Activated naive CD4-positive, alpha-beta T cell treated with anti-CD3 and anti-CD28 coated beads, Interleukin-2, amount 50 U/mL, for 16 hours (primary cell): ENCODE measurements around the gene RAPGEF2.
"Not testable (repeated sequence)": the region's sequence is repeated elsewhere in the genome, so short reads cannot be mapped to it uniquely, and the experiment has no call there.

Experiments
- DNase-seq: peaks from one replicate; pipeline ENCODE4 v3.0.0-alpha.2; 2020

RAPGEF2 gene

GRCh38 chr4:159284733-159285132 lies 181.9 kb downstream of the RAPGEF2 start:
- DNase-seq = no peak

DNA sequence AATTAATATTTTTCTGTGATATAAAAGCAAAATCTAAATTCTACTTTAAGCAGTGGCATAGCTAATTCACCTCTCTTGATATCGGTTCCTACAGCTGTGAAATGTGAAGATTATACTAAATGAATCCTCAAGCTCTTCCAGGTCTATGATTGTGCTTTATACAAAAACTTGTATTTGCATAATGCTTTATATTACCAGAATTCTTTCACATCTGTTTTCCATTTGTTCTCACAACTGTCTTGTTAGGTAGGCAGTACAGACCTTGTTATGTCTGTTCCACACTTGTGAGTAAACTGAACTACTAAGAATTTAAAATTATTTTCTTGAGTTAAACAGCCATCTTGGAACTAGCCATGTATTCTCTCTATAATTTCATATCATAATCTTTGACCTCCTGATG lies 184.9 kb downstream of the RAPGEF2 start:
- DNase-seq = no peak

DNA sequence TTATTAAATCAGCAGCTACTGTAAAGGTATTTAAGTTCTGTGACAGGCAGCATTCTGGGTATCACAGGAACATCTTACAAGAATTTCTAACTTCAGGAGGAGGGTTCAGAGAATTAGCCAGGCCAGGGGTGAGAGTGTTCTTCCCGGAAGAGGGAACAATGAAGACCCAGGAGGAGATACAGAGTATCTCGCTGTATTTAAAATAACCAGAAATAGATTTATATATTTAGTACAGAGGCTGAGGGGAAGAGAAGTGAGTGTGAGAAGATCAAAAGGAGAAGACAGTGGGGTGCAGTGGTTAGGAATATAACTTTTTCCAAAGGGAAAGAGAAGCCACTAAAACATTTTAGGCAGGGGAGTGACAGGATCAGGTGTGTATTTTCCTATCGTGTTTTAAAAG lies 186.8 kb downstream of the RAPGEF2 start:
- no peak for DNase-seq

DNA sequence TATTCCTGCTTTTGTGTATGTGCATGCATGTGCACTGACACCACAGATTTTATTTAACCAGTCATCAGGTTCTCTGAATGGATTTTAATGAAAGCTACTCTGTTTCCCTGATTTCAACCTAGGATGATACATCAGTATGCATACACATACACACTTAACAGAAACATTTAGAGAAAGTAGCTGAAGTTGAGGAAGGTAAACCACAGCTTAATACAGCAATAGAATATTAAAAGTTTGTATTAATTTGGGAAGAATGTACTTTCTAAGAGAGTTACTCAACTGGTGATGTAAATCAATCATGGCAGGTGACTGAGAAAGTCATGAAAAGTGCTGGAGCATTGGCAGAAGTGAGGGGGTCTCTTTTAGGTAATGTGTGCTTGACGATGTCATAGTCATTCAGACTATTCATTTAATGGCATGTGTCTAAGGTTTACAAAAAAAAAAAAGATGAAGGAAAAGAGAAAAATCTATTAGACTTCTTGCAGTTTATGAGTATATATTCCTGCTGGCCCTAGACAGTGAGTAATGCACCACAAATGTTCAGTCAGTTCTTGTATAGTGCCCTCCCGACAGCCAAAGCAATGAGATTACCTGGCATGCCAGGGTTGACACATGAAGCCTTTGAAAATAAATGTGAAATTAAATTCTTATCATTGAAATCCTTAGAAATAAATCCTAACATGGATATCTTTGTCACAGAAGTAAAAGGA lies 187.6 kb downstream of the RAPGEF2 start:
- DNase-seq = no peak

DNA sequence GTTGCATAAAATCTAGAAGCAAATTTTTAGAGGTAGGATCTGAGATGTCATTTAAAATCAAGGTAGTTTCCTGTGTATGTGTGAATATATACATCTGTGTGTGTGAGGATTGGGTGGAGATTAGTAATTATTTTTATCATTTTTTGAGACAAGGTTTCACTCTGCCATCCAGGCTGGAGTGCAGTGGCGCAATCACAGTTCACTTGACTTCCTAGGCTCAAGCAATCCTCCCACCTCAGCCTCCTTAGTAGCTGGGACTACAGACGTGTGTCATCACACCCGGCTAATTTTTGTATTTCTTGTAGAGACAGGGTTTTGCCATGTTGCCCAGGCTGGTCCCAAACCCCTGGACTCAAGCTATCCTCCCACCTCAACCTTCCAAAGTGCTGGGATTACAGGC lies 188.3 kb downstream of the RAPGEF2 start:
- DNase-seq = no peak

DNA sequence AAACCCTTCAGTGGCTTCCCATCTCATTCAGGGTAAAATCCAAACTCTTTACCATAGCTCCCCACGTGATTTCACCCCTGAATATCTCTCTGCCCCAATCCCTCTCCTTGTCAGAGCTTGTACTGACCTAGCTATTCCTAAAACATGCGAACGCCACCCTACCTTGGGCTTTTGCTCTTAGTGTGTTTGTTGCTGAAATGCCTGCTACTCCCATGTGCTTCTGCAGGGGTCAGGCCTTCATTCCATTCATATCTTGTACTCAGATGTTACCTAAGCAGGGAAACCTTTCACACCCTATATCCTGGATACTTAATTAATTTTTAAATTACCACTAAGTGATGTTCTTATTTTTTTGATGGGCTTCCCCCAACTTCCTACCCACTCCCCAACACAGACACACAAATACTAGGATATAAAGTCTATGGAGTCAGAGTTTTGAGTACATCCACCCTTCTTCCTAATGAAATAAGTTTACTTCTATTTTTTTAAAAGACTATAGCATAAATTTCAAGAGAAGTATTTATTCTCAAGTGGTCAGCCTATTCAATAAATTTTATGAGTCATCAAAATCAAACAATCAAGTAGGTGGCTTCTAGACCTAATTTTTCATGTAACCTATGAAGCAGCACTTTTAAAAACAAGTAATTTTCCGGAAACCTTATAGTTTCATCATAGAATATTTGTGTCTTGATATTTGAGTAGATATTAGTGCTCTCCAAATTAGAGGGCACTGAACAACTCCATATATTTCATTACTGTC lies 189.4 kb downstream of the RAPGEF2 start:
- no peak for DNase-seq

DNA sequence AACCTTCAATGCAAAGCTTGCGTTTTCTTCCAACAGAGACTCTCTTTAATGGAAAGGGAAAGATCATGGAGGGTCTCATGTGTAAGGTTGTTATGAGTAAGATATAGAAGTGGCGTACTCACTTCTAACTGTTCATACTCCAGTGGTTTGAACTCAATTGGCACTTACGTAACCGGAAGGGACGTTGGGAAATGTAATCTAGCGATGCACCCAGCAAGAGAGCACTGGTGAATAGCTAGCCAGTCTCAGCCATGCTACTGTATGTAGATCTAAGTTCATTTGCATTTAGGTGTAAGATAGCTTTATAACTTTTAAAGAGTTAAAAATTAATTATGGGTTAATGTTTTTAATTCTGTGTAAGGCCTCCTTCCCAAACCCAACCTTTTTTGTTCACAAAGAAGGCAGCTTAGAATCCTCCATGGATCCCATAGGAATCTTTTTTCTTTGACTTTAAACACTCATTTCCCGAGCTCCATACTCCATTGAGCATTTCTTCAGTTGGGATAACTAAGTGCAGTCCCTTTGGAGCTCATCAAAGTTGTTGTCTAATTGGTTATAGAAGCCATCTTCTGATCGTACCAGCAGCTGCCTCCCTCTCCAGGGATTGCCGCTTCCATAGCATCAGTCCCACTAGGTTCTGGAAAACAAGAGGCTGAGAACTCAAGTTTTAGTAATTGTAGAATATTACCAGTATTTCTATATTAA lies 191.1 kb downstream of the RAPGEF2 start:
- no peak for DNase-seq

DNA sequence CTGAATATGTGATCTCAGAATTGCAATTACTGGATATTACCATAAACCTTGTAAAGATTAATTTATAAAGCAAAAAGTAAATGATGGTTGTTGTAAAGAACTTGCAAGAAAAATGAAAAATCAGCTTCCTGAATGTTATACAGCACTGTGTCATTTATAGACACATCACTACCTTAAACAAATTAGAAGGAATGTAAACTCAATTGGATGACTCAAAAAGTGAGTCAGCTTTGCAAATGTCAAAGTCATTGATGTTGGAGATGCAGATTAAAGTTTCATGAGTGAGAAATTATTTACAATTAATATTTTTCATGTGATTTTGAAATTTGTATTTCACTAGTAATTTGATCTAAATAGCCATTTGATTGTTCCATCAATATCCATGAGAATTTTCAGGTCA lies 193.2 kb downstream of the RAPGEF2 start:
- no peak for DNase-seq

- no peak for DNase-seq
Measured at GRCh38 chr4:159297091-159297490, 194.2 kb downstream of the RAPGEF2 start.

GRCh38 chr4:159298502-159298901 lies 195.6 kb downstream of the RAPGEF2 start:
- DNase-seq = no peak

DNA sequence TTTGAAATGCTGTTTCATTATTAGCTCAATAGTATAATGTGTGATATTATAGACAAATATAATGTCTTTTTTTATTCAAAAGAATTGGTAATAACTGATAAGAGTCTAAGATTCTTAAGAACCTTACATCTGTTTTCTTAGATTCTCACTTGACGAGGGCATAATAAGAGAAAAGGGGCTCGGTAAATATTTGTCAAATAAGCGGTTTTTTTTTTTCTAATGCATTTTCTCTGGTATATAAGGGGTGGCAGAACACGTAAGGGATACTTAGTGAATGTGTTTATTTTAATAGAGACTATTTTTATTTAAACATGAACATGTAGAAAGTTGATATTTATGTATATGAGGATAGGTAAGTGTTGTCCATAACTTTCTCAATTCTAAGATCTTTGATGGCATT lies 200.6 kb downstream of the RAPGEF2 start:
- DNase-seq = no peak

DNA sequence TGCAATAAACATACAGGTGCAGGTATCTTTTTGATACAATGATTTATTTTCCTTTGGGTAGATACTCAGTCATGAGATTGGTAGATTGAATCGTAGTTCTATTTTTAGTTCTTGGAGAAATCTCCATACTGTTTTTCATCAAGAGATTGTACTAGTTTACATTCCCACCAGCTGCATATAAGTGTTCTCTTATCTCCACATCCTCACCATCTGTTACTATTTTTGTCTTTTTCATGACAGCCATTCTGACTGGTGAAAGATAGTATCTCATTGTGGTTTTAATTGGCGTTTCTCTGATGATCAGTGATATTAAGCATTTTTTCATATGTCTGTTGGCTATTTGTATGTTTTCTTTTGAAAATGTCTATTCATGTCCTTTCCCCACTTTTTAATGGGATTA lies 202.2 kb downstream of the RAPGEF2 start:
- DNase-seq = no peak

GRCh38 chr4:159307929-159308328 lies 205.1 kb downstream of the RAPGEF2 start:
- DNase-seq = no peak

DNA sequence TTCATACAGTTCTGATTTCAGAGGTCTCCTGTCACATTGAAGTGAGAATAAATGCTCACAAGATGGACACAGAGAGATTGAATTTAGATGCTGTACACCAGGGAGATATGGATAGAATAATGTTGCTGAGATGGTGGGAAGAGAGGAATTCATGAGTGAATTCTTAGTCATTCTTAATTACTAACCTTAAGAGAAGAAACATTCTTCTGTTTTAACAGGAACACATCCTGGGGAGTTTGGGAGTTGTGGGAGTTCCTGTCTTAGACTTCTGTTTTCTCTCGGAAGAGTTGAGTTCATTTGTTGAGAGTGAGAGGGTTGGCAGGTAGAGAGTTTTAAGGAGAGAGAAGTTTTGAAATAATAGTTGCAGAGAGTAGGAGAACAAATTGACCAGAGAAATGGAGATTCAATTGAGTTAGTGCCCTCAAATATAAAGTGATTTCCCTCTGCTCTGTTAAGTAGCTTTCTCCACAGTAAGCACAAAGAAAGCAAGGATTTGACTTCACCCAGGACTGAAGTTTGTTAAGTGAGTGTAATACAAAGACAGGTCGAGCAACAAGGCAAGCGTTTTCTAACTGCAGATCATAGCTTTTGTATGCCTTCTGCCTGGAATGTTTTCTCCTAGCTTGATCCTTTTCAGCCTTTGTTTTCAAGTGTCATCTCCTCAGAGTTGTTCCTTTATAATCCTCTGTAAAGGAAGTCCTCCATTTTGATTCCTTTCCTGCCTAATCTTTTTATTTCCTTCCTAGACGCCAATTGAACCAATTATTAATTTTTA lies 205.9 kb downstream of the RAPGEF2 start:
- no peak for DNase-seq

- DNase-seq = no peak
Measured at GRCh38 chr4:159312236-159312635, 209.4 kb downstream of the RAPGEF2 start.

GRCh38 chr4:159315879-159316278 lies 213.0 kb downstream of the RAPGEF2 start:
- not testable (repeated sequence) for DNase-seq

- no peak for DNase-seq
Measured at GRCh38 chr4:159317203-159317602, 214.3 kb downstream of the RAPGEF2 start.

GRCh38 chr4:159319027-159319426 lies 216.1 kb downstream of the RAPGEF2 start:
- DNase-seq = no peak

DNA sequence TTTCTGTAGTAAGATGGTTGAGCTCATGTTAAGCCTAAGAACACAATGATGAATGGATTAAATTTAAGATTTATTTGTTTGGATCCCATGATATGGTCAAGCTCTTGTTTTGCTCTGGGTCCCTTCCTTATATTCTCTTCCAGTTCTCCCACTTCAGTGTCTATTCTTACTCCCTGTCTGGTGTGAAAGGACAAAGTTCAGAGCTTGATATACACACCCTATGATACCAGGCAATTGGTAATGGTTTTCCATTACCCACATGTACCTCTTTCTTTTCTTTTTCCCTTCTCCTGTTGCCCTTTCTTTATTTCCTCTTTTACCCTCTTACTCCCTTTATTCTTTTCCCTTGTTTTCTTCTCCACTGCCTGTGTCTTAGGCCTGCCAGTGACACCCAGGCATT lies 223.6 kb downstream of the RAPGEF2 start:
- no peak for DNase-seq

- DNase-seq = no peak
Measured at GRCh38 chr4:159328766-159329165, 225.9 kb downstream of the RAPGEF2 start.

DNA sequence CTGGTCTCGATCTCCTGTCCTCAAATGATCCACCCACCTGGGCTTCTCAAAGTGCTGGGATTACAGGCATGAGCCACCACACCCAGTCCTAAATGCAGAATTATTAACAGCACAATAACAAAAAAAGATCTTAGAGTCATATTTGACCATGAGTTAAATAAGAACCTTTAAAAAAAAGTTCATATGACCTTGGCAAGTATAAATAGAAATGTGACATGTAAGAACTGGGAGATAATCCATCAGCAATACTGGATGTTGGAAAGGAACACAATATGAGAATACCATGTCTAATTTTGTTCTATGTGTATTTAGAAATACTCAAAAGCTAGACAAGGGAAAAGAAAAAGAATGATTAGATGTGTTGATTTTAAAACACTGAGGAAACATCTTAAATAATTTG lies 231.6 kb downstream of the RAPGEF2 start:
- no peak for DNase-seq

DNA sequence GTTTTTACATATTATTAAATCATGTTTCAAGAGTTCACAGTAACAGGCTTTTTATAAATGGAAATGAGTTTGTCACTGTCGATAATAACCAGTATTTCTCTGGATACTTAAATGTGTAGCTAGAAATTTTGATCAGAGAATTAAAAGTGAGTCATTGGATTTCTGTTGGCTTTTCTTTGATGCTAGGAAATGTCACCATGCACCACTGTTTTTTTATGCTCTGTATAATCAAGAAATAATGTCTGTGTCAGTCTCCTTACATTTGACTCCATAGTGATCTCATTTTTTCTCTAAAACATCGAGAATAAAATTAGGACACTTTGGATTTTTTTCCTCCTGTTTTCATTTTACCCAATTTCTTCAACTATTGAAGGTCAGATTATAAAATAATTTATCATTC lies 234.2 kb downstream of the RAPGEF2 start:
- no peak for DNase-seq

- no peak for DNase-seq
Measured at GRCh38 chr4:159341522-159341921, 238.6 kb downstream of the RAPGEF2 start.
